ENCODE results near the gene C3orf85.

Gene C3orf85

GRCh38 chr3:109152320-109152719 is 15.8 kb downstream of the C3orf85 start:
- no peak for DNase-seq (ENCODE audit: low read depth in 2 of 2)

GRCh38 chr3:109154979-109155378 is 18.5 kb downstream of the C3orf85 start:
- no peak for DNase-seq (ENCODE audit: low read depth in 2 of 2)

GRCh38 chr3:109155828-109156227 is 19.3 kb downstream of the C3orf85 start:
- no peak for DNase-seq (ENCODE audit: low read depth in 2 of 2)

GRCh38 chr3:109161487-109162123 is 25.1 kb downstream of the C3orf85 start:
- DNase-seq (ENCODE audit: low read depth in 2 of 2), result no peak

GRCh38 chr3:109165905-109166304 is 29.4 kb downstream of the C3orf85 start:
- no peak for DNase-seq (ENCODE audit: low read depth in 2 of 2)

GRCh38 chr3:109171479-109171878 is 35.0 kb downstream of the C3orf85 start:
- no peak for DNase-seq (ENCODE audit: low read depth in 2 of 2)

- no peak for DNase-seq (ENCODE audit: low read depth in 2 of 2)
Measured at GRCh38 chr3:109175411-109175810, 38.9 kb downstream of the C3orf85 start.

- DNase-seq (ENCODE audit: low read depth in 2 of 2), result no peak
Measured at GRCh38 chr3:109176726-109177125, 40.2 kb downstream of the C3orf85 start.

GRCh38 chr3:109177908-109178307 is 41.4 kb downstream of the C3orf85 start:
- DNase-seq (ENCODE audit: low read depth in 2 of 2), result no peak

GRCh38 chr3:109178708-109179107 is 42.2 kb downstream of the C3orf85 start:
- DNase-seq (ENCODE audit: low read depth in 2 of 2), result no peak

- DNase-seq (ENCODE audit: low read depth in 2 of 2), result no peak
Measured at GRCh38 chr3:109184726-109185125, 48.2 kb downstream of the C3orf85 start.

- no peak for DNase-seq (ENCODE audit: low read depth in 2 of 2)
Measured at GRCh38 chr3:109187390-109187789, 50.9 kb downstream of the C3orf85 start.

- no peak for DNase-seq (ENCODE audit: low read depth in 2 of 2)
Measured at GRCh38 chr3:109188741-109189140, 52.2 kb downstream of the C3orf85 start.

GRCh38 chr3:109191421-109191820 is 54.9 kb downstream of the C3orf85 start:
- no peak for DNase-seq (ENCODE audit: low read depth in 2 of 2)

- DNase-seq (ENCODE audit: low read depth in 2 of 2), result no peak
Measured at GRCh38 chr3:109195815-109196214, 59.3 kb downstream of the C3orf85 start.
